ENCODE results near the gene CTSC. TPM values are rescaled to one million over a fixed set of nuclear protein-coding genes. Genes with fewer than 3 reads are reported as not detected.

Gene CTSC
- total and polyA plus RNA-seq, 12 donors: 6.3 to 161 (median 15.1) TPM

DNA sequence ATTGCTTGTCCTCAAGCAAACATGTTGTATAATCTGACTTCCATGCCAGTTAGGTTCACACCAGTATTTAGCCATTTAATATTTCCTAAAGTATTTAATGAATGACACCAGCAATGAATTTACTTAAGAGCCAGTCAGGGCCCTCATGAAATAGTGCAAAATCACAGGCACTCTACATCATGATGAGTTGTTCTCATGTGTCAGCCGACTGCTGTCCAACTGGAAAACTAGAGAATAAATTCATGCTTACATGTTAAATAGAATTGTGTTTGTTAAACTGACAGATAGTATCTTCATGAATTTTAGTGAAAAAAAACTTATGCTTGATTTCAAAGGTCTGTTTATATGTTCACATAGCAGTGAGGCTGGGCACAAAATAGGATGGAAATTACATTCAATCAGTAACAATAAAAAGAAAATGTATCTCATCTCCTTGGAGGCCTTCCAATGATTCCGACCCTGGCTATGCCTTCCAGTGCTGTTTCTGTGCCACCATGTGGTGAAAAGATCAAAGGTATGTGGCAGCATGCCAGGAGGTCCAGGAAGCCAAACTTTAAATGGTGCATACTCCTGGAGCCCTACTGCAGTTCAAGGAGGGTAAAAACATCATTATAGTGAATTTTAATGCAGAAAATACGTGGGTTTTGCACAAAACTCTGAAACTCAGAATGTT is 45.2 kb downstream of the CTSC start:
- WGBS, 2 donors: 22 to 25% methylated on average over 3 of the region's 3 CpGs
- Histone ChIP-seq H3K4me3 (no peak overlapping the region), H3K27ac (no peak overlapping the region), H3K27me3 (no peaks in the 10 kb centered on the region), H3K36me3 (peaks cover 0 to 93% (median 0%) of the 10 kb centered on the region in 9 donors), H3K4me1 (peaks cover 0 to 11% (median 3%) of the 10 kb centered on the region in 9 donors), H3K9me3 (no peaks in the 10 kb centered on the region)
- no peak for ATAC-seq
- TF ChIP-seq CTCF (IDR thresholded peaks at IDR 0.05): peak in 2 of 9 donors; percentile 7 to 19
- peak in 1 of 2 donors; percentile 10 for DNase-seq
- intact Hi-C loops (cut with DNase I): no loop called here

DNA sequence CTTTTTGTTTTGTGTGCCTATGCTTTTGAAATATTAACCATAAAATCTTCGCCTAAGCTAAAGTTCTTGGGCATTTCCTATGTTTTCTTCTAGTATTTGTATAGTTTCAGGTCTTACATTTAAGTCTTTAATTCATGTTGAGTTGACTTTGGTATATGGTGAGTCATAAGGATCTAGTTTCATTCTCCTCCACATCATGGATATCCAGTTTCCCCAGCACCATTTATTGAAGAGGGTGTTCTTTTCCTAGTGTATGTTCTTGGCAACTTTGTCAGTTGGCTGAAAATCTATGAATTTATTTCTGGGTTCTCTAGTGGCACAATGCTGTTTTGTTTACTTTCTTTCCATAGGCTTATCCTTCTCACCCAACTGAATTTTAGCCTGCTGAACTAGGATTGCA is 49.0 kb downstream of the CTSC start:
- no peak for ATAC-seq

GRCh38 chr11:88284336-88285050 is 53.0 kb downstream of the CTSC start:
- Histone ChIP-seq H3K4me3 (no peak overlapping the region), H3K27me3 (no peaks in the 10 kb centered on the region), H3K36me3 (peaks cover 0 to 47% (median 0%) of the 10 kb centered on the region in 9 donors), H3K9me3 (no peaks in the 10 kb centered on the region), H3K4me1 (peaks cover 0 to 48% (median 19%) of the 10 kb centered on the region in 9 donors), H3K27ac (peak overlapping the region in 1 of 10 donors; percentile 16)
- intact Hi-C loops (cut with DNase I): loop anchor here in 1 of 10 donors (10.0 kb wide), 1 partner anchor 100 kb away; no protein-coding TSS in a partner anchor
- ATAC-seq (peak in 3 of 8 donors; percentile 33 to 55 (median 39)), DNase-seq (peak in 1 of 2 donors; percentile 11)
- no peak for TF ChIP-seq CTCF (IDR thresholded peaks at IDR 0.05)

More for the DNA sequence above, 49.0 kb downstream of the CTSC start:
- H3K4me1 ChIP-seq: peaks cover 0 to 33% (median 16%) of the 10 kb centered on the region in 9 donors
- H3K27ac ChIP-seq: no peak overlapping the region
- intact Hi-C loops (cut with DNase I): loop anchor here in 1 of 10 donors (10.0 kb wide), 1 partner anchor 104 kb away; no protein-coding TSS in a partner anchor
- no peak overlapping the region for H3K4me3 ChIP-seq
- DNase-seq: no peak
- TF ChIP-seq CTCF (IDR thresholded peaks at IDR 0.05): no peak
- WGBS, 2 donors: 94 to 97% methylated on average over 1 of the region's 1 CpG
- H3K9me3 ChIP-seq: no peaks in the 10 kb centered on the region
- H3K27me3 ChIP-seq: no peaks in the 10 kb centered on the region
- peaks cover 0 to 70% (median 0%) of the 10 kb centered on the region in 9 donors for H3K36me3 ChIP-seq

- H3K4me3 ChIP-seq: no peak overlapping the region
- no peaks in the 10 kb centered on the region for H3K27me3 ChIP-seq
- H3K36me3 ChIP-seq: peaks cover 0 to 32% (median 0%) of the 10 kb centered on the region in 9 donors
- H3K27ac ChIP-seq: no peak overlapping the region
- DNase-seq (no peak), ATAC-seq (no peak)
- 70 to 85% methylated on average over 1 of the region's 1 CpG for WGBS, 2 donors
- intact Hi-C loops (cut with DNase I): loop anchor here in 1 of 10 donors (10.0 kb wide), 1 partner anchor 98 kb away; no protein-coding TSS in a partner anchor
- no peaks in the 10 kb centered on the region for H3K9me3 ChIP-seq
- H3K4me1 ChIP-seq: peaks cover 0 to 48% (median 19%) of the 10 kb centered on the region in 9 donors
- TF ChIP-seq CTCF (IDR thresholded peaks at IDR 0.05): no peak
These were observed 54.6 kb downstream of the CTSC start for GRCh38 chr11:88282747-88283515.

Measured in heart right ventricle (tissue), 16 donors.